Hepatocyte (in vitro differentiated cells): ENCODE data around the gene SFXN4. TPM values are rescaled to one million over a fixed set of nuclear protein-coding genes. Genes with fewer than 3 reads are reported as not detected.

Experiments used
- DNase-seq: peaks from one replicate; pipeline ENCODE4 v3.0.0-alpha.2; 2016; ENCODE audit warnings: low spot score
- H2AFZ ChIP-seq: fragments of 200-600 bp; sonication (generic); 2 replicates; pipeline ENCODE4 v1.6.0; 2016; ENCODE audit warnings: antibody characterized with exemption, mild to moderate bottlenecking
- H3K27ac ChIP-seq: fragments of 200-600 bp; sonication (generic); 2 replicates; pipeline ENCODE4 v1.5.1; 2016; ENCODE audit warnings: mild to moderate bottlenecking
- H3K27me3 ChIP-seq: fragments of 200-600 bp; sonication (generic); 2 replicates; pipeline ENCODE4 v1.6.1; 2016
- H3K36me3 ChIP-seq: fragments of 200-600 bp; sonication (generic); replicated peaks from 2 replicates; pipeline ENCODE4 v1.5.1; 2016; ENCODE audit warnings: low read depth; ENCODE audit not compliant: insufficient read depth
- H3K4me1 ChIP-seq: fragments of 200-600 bp; sonication (generic); 2 replicates; pipeline ENCODE4 v1.5.1; 2016; ENCODE audit warnings: mild to moderate bottlenecking, moderate library complexity; ENCODE audit not compliant: insufficient read depth
- H3K4me2 ChIP-seq: fragments of 200-600 bp; sonication (generic); 2 replicates; pipeline ENCODE4 v1.6.0; 2016
- H3K4me3 ChIP-seq: fragments of 200-600 bp; sonication (generic); 2 replicates; pipeline ENCODE4 v1.5.1; 2016; ENCODE audit warnings: mild to moderate bottlenecking
- H3K79me2 ChIP-seq: fragments of 200-600 bp; sonication (generic); 2 replicates; pipeline ENCODE4 v1.6.0; 2017; ENCODE audit warnings: mild to moderate bottlenecking
- H3K9me2 ChIP-seq: fragments of 200-600 bp; sonication (generic); replicated peaks from 2 replicates; pipeline ENCODE4 v1.6.0; 2017; ENCODE audit warnings: mild to moderate bottlenecking; ENCODE audit not compliant: insufficient read depth
- H3K9me3 ChIP-seq: fragments of 200-600 bp; sonication (generic); 2 replicates; pipeline ENCODE4 v1.5.1; 2016; ENCODE audit warnings: low read depth, mild to moderate bottlenecking
- H4K20me1 ChIP-seq: fragments of 200-600 bp; sonication (generic); 2 replicates; pipeline ENCODE4 v1.6.0; 2016; ENCODE audit warnings: mild to moderate bottlenecking; ENCODE audit not compliant: insufficient read depth, poor library complexity, severe bottlenecking
- CTCF ChIP-seq: fragments of 200-600 bp; sonication (generic); IDR thresholded peaks from 2 replicates; pipeline ENCODE4 v1.5.1; 2016; ENCODE audit warnings: antibody characterized with exemption, mild to moderate bottlenecking; ENCODE audit not compliant: poor library complexity
- EZH2 ChIP-seq: fragments of 200-600 bp; sonication (generic); IDR thresholded peaks from 2 replicates; pipeline ENCODE4 v1.6.1; 2016; ENCODE audit warnings: antibody characterized with exemption, mild to moderate bottlenecking, borderline replicate concordance
- EZH2phosphoT487 ChIP-seq: fragments of 200-600 bp; sonication (generic); IDR thresholded peaks from one replicate; pipeline ENCODE4 v1.6.1; 2018; ENCODE audit warnings: antibody characterized with exemption, mild to moderate bottlenecking, low read depth, moderate library complexity; ENCODE audit not compliant: unreplicated experiment, severe bottlenecking
- WGBS: methylation state at CpG from one replicate; pipeline ENCODE4 v1.1.6; 2016; ENCODE audit warnings: low lambda C conversion rate; ENCODE audit errors: missing lambda C conversion rate; 5-methylcytosine and 5-hydroxymethylcytosine counted together
- polyA plus RNA-seq: library from polyadenylated mRNA; unstranded; fragments of >200 nt; fragmentation: Nextera tagmentation; extraction: Ambion mirVana; gene quantifications from 2 replicates; pipeline ENCODE4 v1.2.1, GENCODE V29; 2016
- total RNA-seq: library from RNA; depleted of rRNA; stranded (reverse); fragments of >200 nt; gene quantifications from 2 replicates; pipeline ENCODE4 v1.2.3, GENCODE V29; 2014

The SFXN4 gene
- total and polyA plus RNA-seq, 2 experiments from 2014 or later, result 27.2 to 41.5 TPM

GRCh38 chr10:119104654-119105015 is 60.9 kb downstream of the SFXN4 start:
- H3K4me2 ChIP-seq, result peak overlapping the region; percentile 94
- peak overlapping the region; percentile 95 for H3K4me3 ChIP-seq
- TF ChIP-seq EZH2phosphoT487, result no peak
- TF ChIP-seq CTCF, result no peak
- no peak for TF ChIP-seq EZH2
- no peaks in the 10 kb centered on the region for H4K20me1 ChIP-seq
- peak overlapping the region; percentile 68 for H3K27ac ChIP-seq
- peak; percentile 37 for DNase-seq
- H3K9me3 ChIP-seq, result no peaks in the 10 kb centered on the region
- no peaks in the 10 kb centered on the region for H3K27me3 ChIP-seq
- peaks cover 18% of the 10 kb centered on the region for H3K4me1 ChIP-seq
- WGBS, result 2% methylated on average over 13 of the region's 22 CpGs
- H2AFZ ChIP-seq, result peak overlapping the region; percentile 49
- no peaks in the 10 kb centered on the region for H3K36me3 ChIP-seq
- H3K9me2 ChIP-seq, result no peaks in the 10 kb centered on the region
- H3K79me2 ChIP-seq, result peaks cover 27% of the 10 kb centered on the region

- 2% methylated on average over 17 of the region's 91 CpGs for WGBS
- H3K27me3 ChIP-seq, result no peaks in the 10 kb centered on the region
- peaks cover 18% of the 10 kb centered on the region for H3K4me1 ChIP-seq
- H2AFZ ChIP-seq, result peak within 1 kb of the TSS; percentile 88
- peak; percentile 95 for DNase-seq
- TF ChIP-seq EZH2 (no peak), EZH2phosphoT487 (no peak), CTCF (no peak)
- no peaks in the 10 kb centered on the region for H3K36me3 ChIP-seq
- H3K9me2 ChIP-seq, result no peaks in the 10 kb centered on the region
- H3K4me2 ChIP-seq, result peak within 1 kb of the TSS; percentile 94
- H3K27ac ChIP-seq, result peak within 1 kb of the TSS; percentile 68
- H3K79me2 ChIP-seq, result peaks cover 27% of the 10 kb centered on the region
- H3K9me3 ChIP-seq, result no peaks in the 10 kb centered on the region
- H4K20me1 ChIP-seq, result no peaks in the 10 kb centered on the region
- H3K4me3 ChIP-seq, result peak within 1 kb of the TSS; percentile 95
Observed at GRCh38 chr10:119103903-119104653, 61.4 kb downstream of the SFXN4 start, which contains the start of gene DENND10. Gene DENND10, plus strand, starts transcription at chr10:119104113. Its CDS starts 30 bp downstream, at chr10:119104143.

- Histone ChIP-seq H3K9me2 (no peaks in the 10 kb centered on the region), H3K36me3 (no peaks in the 10 kb centered on the region), H2AFZ (no peak overlapping the region), H4K20me1 (no peaks in the 10 kb centered on the region), H3K4me2 (peak overlapping the region; percentile 70), H3K4me3 (no peak overlapping the region), H3K27me3 (no peaks in the 10 kb centered on the region), H3K27ac (peak overlapping the region; percentile 55), H3K4me1 (peaks cover 18% of the 10 kb centered on the region), H3K9me3 (no peaks in the 10 kb centered on the region), H3K79me2 (peaks cover 27% of the 10 kb centered on the region)
- no peak for DNase-seq
- TF ChIP-seq EZH2phosphoT487 (no peak), CTCF (no peak), EZH2 (no peak)
- WGBS, result 58% methylated on average over 11 of the region's 12 CpGs
Observed at GRCh38 chr10:119103241-119103902, 62.1 kb downstream of the SFXN4 start.
